IMR-90 (cell line): Measurements from ENCODE around the gene KIF6. TPM values are rescaled to one million over a fixed set of nuclear protein-coding genes. Genes with fewer than 3 reads are reported as not detected.

Experiments used
- ATAC-seq: fragments of 200-7000 bp; cut with Tn5 transposase; 2 replicates; pipeline ENCODE4 v1.9.1; 2020; ENCODE audit warnings: low read depth, mild to moderate bottlenecking, moderate library complexity
- BruUV-seq: library from RNA; stranded (reverse); fragments of 400-500 nt; replicated peaks from 2 replicates; lab custom pipeline; 2021; lab: Mats Ljungman, UMichigan
- CTCF ChIA-PET: fragments of 300-600 bp; formaldehyde crosslinking; extraction: SDS; loops from one replicate; lab custom pipeline; 2021; ENCODE audit warnings: antibody characterized with exemption; lab: Yijun Ruan, JAX
- POLR2A ChIA-PET: fragments of 300-600 bp; sonication (Branson Sonifier 250); formaldehyde crosslinking; loops from one replicate; lab custom pipeline; 2022; ENCODE audit warnings: antibody characterized with exemption; ENCODE audit not compliant: unreplicated experiment; lab: Charles Lee
- DNase-seq: peaks from one replicate; pipeline ENCODE4 v3.0.0; 2013
- H2AFZ ChIP-seq: replicated peaks from 2 replicates; pipeline ENCODE3; 2013; ENCODE audit warnings: low read length, mild to moderate bottlenecking; ENCODE audit not compliant: poor library complexity
- H2AK5ac ChIP-seq: 2 replicates; pipeline ENCODE4 v1.6.1; 2013; ENCODE audit warnings: low read depth, low read length, inconsistent platforms
- H2AK9ac ChIP-seq: replicated peaks from 2 replicates; pipeline ENCODE3; 2013; ENCODE audit warnings: mild to moderate bottlenecking, low read depth, low read length, moderate library complexity; ENCODE audit not compliant: poor library complexity
- H2BK120ac ChIP-seq: 2 replicates; pipeline ENCODE4 v1.6.1; 2013; ENCODE audit warnings: low read depth, low read length, inconsistent platforms
- H2BK15ac ChIP-seq: 3 replicates; pipeline ENCODE4 v1.6.1; 2013; ENCODE audit warnings: low read depth, low read length, inconsistent platforms
- H2BK20ac ChIP-seq: 2 replicates; pipeline ENCODE4 v1.6.1; 2013; ENCODE audit warnings: low read depth, mild to moderate bottlenecking, inconsistent platforms, low read length, moderate library complexity
- H2BK5ac ChIP-seq: 2 replicates; pipeline ENCODE4 v1.6.1; 2013; ENCODE audit warnings: mild to moderate bottlenecking, low read depth, low read length, inconsistent platforms; ENCODE audit not compliant: poor library complexity, severe bottlenecking
- H3K14ac ChIP-seq: replicated peaks from 2 replicates; pipeline ENCODE4 v1.6.1; 2013; ENCODE audit warnings: low read depth, low read length, inconsistent platforms
- H3K18ac ChIP-seq: 2 replicates; pipeline ENCODE4 v1.6.1; 2013; ENCODE audit warnings: low read depth, low read length, control low read depth
- H3K23ac ChIP-seq: 2 replicates; pipeline ENCODE4 v1.6.1; 2013; ENCODE audit warnings: low read depth, low read length, inconsistent platforms
- H3K27ac ChIP-seq: 2 replicates; pipeline ENCODE4 v1.5.1; 2013; ENCODE audit warnings: mild to moderate bottlenecking, control low read depth, low read length; ENCODE audit not compliant: insufficient read depth
- H3K27me3 ChIP-seq: 2 replicates; pipeline ENCODE4 v1.6.1; 2013; ENCODE audit warnings: low read length; ENCODE audit not compliant: control insufficient read depth, insufficient read depth
- H3K36me3 ChIP-seq: 2 replicates; pipeline ENCODE4 v1.6.1; 2013; ENCODE audit warnings: low read length, mixed read lengths; ENCODE audit not compliant: control insufficient read depth, insufficient read depth
- H3K4ac ChIP-seq: 2 replicates; pipeline ENCODE4 v1.6.1; 2013; ENCODE audit warnings: low read depth, low read length, inconsistent platforms
- H3K4me1 ChIP-seq: 2 replicates; pipeline ENCODE4 v1.6.1; 2013; ENCODE audit warnings: low read length, mixed read lengths; ENCODE audit not compliant: control insufficient read depth, insufficient read depth
- H3K4me2 ChIP-seq: 2 replicates; pipeline ENCODE4 v1.6.1; 2013; ENCODE audit warnings: low read depth, mild to moderate bottlenecking, control low read depth, low read length, moderate library complexity
- H3K4me3 ChIP-seq: 2 replicates; pipeline ENCODE4 v1.5.1; 2013; ENCODE audit warnings: low read depth, mild to moderate bottlenecking, control low read depth, low read length, moderate library complexity; ENCODE audit not compliant: insufficient read depth
- H3K56ac ChIP-seq: 2 replicates; pipeline ENCODE4 v1.6.1; 2013; ENCODE audit warnings: low read length, inconsistent platforms; ENCODE audit not compliant: insufficient read depth; ENCODE audit errors: extremely low read depth
- H3K79me1 ChIP-seq, 2 experiments: 2 replicates each; pipeline ENCODE4 v1.6.1; 2013; ENCODE audit warnings: low read length in 2 of 2, inconsistent platforms in 1 of 2, low read depth in 1 of 2
- H3K9ac ChIP-seq: 2 replicates; pipeline ENCODE4 v1.6.1; 2013; ENCODE audit warnings: low read depth, low read length, control low read depth
- H3K9me1 ChIP-seq: 2 replicates; pipeline ENCODE4 v1.6.1; 2013; ENCODE audit warnings: low read length, inconsistent platforms; ENCODE audit not compliant: insufficient read depth
- H3K9me3 ChIP-seq: 2 replicates; pipeline ENCODE4 v1.6.1; 2013; ENCODE audit warnings: low read length; ENCODE audit not compliant: control insufficient read depth, insufficient read depth
- H4K20me1 ChIP-seq: 2 replicates; pipeline ENCODE4 v1.6.1; 2013; ENCODE audit warnings: low read length, inconsistent platforms; ENCODE audit not compliant: insufficient read depth
- H4K5ac ChIP-seq: 2 replicates; pipeline ENCODE4 v1.6.1; 2013; ENCODE audit warnings: mild to moderate bottlenecking, low read depth, low read length, control low read depth
- H4K8ac ChIP-seq, 2 experiments: 2 replicates each; pipeline ENCODE4 v1.6.1; 2013; ENCODE audit warnings: low read depth in 2 of 2, low read length in 2 of 2, control low read depth in 1 of 2, inconsistent platforms in 1 of 2
- H4K91ac ChIP-seq: 2 replicates; pipeline ENCODE4 v1.6.1; 2013; ENCODE audit warnings: low read depth, low read length, inconsistent platforms; ENCODE audit not compliant: insufficient read depth
- BHLHE40 ChIP-seq: fragments of 150-350 bp; IDR thresholded peaks from 2 replicates; pipeline ENCODE4 v1.6.1; 2016; ENCODE audit warnings: mild to moderate bottlenecking, low read depth, low read length
- CEBPB ChIP-seq: IDR thresholded peaks from 2 replicates; pipeline ENCODE4 v1.6.1; 2012; ENCODE audit warnings: low read depth, low read length, improper control_type of control experiment
- CHD1 ChIP-seq: IDR thresholded peaks from 2 replicates; pipeline ENCODE4 v1.6.1; 2012; ENCODE audit warnings: low read depth, low read length, improper control_type of control experiment
- CTCF ChIP-seq: conservative IDR thresholded peaks from 2 replicates; pipeline ENCODE4 v1.5.1; 2012; ENCODE audit warnings: mild to moderate bottlenecking, low read depth, low read length, improper control_type of control experiment
- ELK1 ChIP-seq: fragments of 150-350 bp; IDR thresholded peaks from 2 replicates; pipeline ENCODE4 v1.6.1; 2016; ENCODE audit warnings: low read depth, mild to moderate bottlenecking, low read length, moderate library complexity, borderline replicate concordance
- MAFK ChIP-seq: IDR thresholded peaks from 2 replicates; pipeline ENCODE4 v1.6.1; 2012; ENCODE audit warnings: low read depth, low read length, improper control_type of control experiment
- MAZ ChIP-seq: IDR thresholded peaks from 2 replicates; pipeline ENCODE4 v1.6.1; 2012; ENCODE audit warnings: low read depth, mild to moderate bottlenecking, low read length, improper control_type of control experiment, moderate library complexity, borderline replicate concordance
- MXI1 ChIP-seq: IDR thresholded peaks from 2 replicates; pipeline ENCODE4 v1.6.1; 2012; ENCODE audit warnings: low read depth, mild to moderate bottlenecking, low read length, moderate library complexity, borderline replicate concordance
- NFE2L2 ChIP-seq: fragments of 150-350 bp; IDR thresholded peaks from 2 replicates; pipeline ENCODE4 v1.6.1; 2016; ENCODE audit warnings: low read depth, mild to moderate bottlenecking, low read length
- POLR2A ChIP-seq: IDR thresholded peaks from 2 replicates; pipeline ENCODE4 v1.6.1; 2012; ENCODE audit warnings: mild to moderate bottlenecking, low read depth, low read length
- RAD21 ChIP-seq: IDR thresholded peaks from 2 replicates; pipeline ENCODE4 v1.6.1; 2012; ENCODE audit warnings: low read length, improper control_type of control experiment
- RCOR1 ChIP-seq: IDR thresholded peaks from 2 replicates; pipeline ENCODE4 v1.6.1; 2012; ENCODE audit warnings: mild to moderate bottlenecking, low read length, improper control_type of control experiment; ENCODE audit not compliant: insufficient replicate concordance
- SMC3 ChIP-seq: fragments of 150-350 bp; IDR thresholded peaks from 2 replicates; pipeline ENCODE4 v1.6.1; 2016; ENCODE audit warnings: low read depth, mild to moderate bottlenecking, antibody characterized with exemption, low read length, moderate library complexity
- USF2 ChIP-seq: fragments of 150-350 bp; IDR thresholded peaks from 2 replicates; pipeline ENCODE4 v1.6.1; 2017; ENCODE audit warnings: mild to moderate bottlenecking, antibody characterized with exemption, low read length, low read depth
- WGBS, 2 experiments: methylation state at CpG; one replicate each; pipeline versions ENCODE4 v1.1.5 to v1.1.7; 2013; ENCODE audit warnings: missing lambda C conversion rate in 2 of 2; ENCODE audit not compliant: insufficient read length in 1 of 2; ENCODE audit errors: extremely low coverage in 2 of 2; 5-methylcytosine and 5-hydroxymethylcytosine counted together
- dilution Hi-C: fragments of 300-500 bp; cut with HindIII; formaldehyde crosslinking; loops from one replicate; pipeline ENCODE4 v1.14.3; 2018; ENCODE audit warnings: low sequenced_read_pairs; ENCODE audit not compliant: unreplicated experiment
- in situ Hi-C: fragments of 300-500 bp; cut with MboI; formaldehyde crosslinking; loops from 3 replicates; pipeline ENCODE4 v1.14.3; 2019; ENCODE audit warnings: low sequenced_read_pairs, inconsistent platforms, mixed read lengths
- intact Hi-C: fragments of 100-400 bp; cut with micrococcal nuclease; formaldehyde crosslinking; loops from 2 replicates; pipeline ENCODE4 v1.10.0; 2022
- polyA plus RNA-seq, 3 experiments: library from polyadenylated mRNA; depleted of rRNA; stranded (reverse); fragments of >200 nt; gene quantifications; 2 replicates each; pipeline ENCODE4 v1.2.3, GENCODE V29; 2012; ENCODE audit warnings: low replicate concordance in 1 of 3
- total RNA-seq: library from RNA; depleted of rRNA; stranded (reverse); fragments of >200 nt; gene quantifications from 2 replicates; pipeline ENCODE4 v1.2.3, GENCODE V29; 2012

Gene KIF6
- total and polyA plus RNA-seq, 2 of the 4 experiments (the other 2 are of a cell fraction), result under 0.01 to 0.10 TPM

GRCh38 chr6:39312912-39313525 lies 412.2 kb downstream of the KIF6 start:
- DNase-seq (no peak), ATAC-seq (no peak)
- H2AK9ac ChIP-seq, result no peak overlapping the region
- no peak overlapping the region for H3K14ac ChIP-seq
- H2AFZ ChIP-seq, result peak overlapping the region; percentile 7
- H3K36me3 ChIP-seq, result no peaks in the 10 kb centered on the region
- no peak for TF ChIP-seq MAFK
- TF ChIP-seq CEBPB, result no peak
- no peak for TF ChIP-seq USF2
- no peak for TF ChIP-seq RCOR1
- no peak for TF ChIP-seq POLR2A
- TF ChIP-seq RAD21, result no peak
- no peak for TF ChIP-seq SMC3
- TF ChIP-seq MAZ, result no peak
- TF ChIP-seq MXI1, result no peak
- no peak for TF ChIP-seq NFE2L2
- TF ChIP-seq CTCF, result no peak
- TF ChIP-seq BHLHE40, result no peak
- TF ChIP-seq ELK1, result no peak
- no peak for TF ChIP-seq CHD1
- WGBS, 2 experiments, result 1% methylated on average over 11 of the region's 45 CpGs; no CpG with 5 or more reads in 1 of the 2 experiments
- no peak overlapping the region for H3K27ac ChIP-seq
- H4K5ac ChIP-seq, result no peak overlapping the region
- no peak overlapping the region for H3K4me3 ChIP-seq
- no peak overlapping the region for H3K56ac ChIP-seq
- H3K4ac ChIP-seq, result no peak overlapping the region
- no peaks in the 10 kb centered on the region for H3K4me1 ChIP-seq
- CTCF ChIA-PET, result no interaction called here
- no peak overlapping the region for H2AK5ac ChIP-seq
- H3K18ac ChIP-seq, result no peak overlapping the region
- in situ Hi-C loops, result no loop called here
- BruUV-seq, result no TSS peak
- H3K9me1 ChIP-seq, result no peaks in the 10 kb centered on the region
- no peaks in the 10 kb centered on the region for H3K9me3 ChIP-seq
- POLR2A ChIA-PET, result no interaction called here
- H2BK120ac ChIP-seq, result no peak overlapping the region
- peaks cover 32% of the 10 kb centered on the region; the same call in 1 of the 2 replicates for H3K27me3 ChIP-seq
- H2BK5ac ChIP-seq, result no peak overlapping the region
- no peak overlapping the region for H2BK15ac ChIP-seq
- no peaks in the 10 kb centered on the region for H3K79me1 ChIP-seq
- H4K20me1 ChIP-seq, result no peaks in the 10 kb centered on the region
- no peak overlapping the region for H3K4me2 ChIP-seq
- H2BK20ac ChIP-seq, result no peak overlapping the region
- H3K23ac ChIP-seq, result no peak overlapping the region
- no peak overlapping the region for H3K9ac ChIP-seq
- intact Hi-C loops, result no loop called here
- no peak overlapping the region for H4K8ac ChIP-seq
- no peak overlapping the region for H4K91ac ChIP-seq
- dilution Hi-C loops, result no loop called here
